ENCODE data around the gene HSH2D.

DNA sequence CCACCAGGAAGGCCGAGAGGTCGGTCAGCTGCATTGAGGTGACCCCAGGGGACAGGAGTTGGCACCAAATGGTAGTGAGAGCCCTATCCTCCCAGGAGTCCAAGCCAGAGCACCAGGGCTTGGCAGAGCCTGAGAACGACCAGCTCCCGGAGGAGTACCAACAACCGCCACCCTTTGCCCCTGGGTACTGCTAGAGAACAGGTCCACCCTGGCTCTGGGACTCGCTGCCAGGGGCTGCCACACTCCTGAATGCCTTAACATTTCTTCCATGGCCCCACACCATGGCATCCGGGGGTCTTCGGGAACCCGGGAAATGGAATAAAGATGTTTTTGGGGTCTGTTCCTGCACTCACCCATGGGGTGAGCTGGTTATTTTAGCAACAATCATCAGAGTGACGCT, 14.1 kb downstream of the HSH2D start:
- TF ChIP-seq CTCF (conservative IDR thresholded peaks at IDR 0.05) = no peak
- TF ChIP-seq EZH2 (IDR thresholded peaks at IDR 0.05; ENCODE audit: low read depth) = no peak

Measured in PC-9 (cell line).